Breast epithelium (tissue), 3 donors: ENCODE measurements around the gene SLC25A10.
"Not testable (repeated sequence)": the region's sequence is repeated elsewhere in the genome, so short reads cannot be mapped to it uniquely, and the experiment has no call there.

Experiments
- POLR2AphosphoS5 ChIP-seq, 3 donors: sonication (generic); formaldehyde crosslinking; IDR thresholded peaks; one replicate each; pipeline ENCODE4 v1.6.1; 2017; ENCODE audit warnings: antibody characterized with exemption in 3 of 3
- TF ChIP-seq, protein P1 (sequence below), 3 donors: fragments of 450-650 bp; IDR thresholded peaks; one replicate each; pipeline ENCODE4 v1.5.1; 2016 to 2017; ENCODE audit warnings: antibody characterized with exemption in 3 of 3, mild to moderate bottlenecking in 3 of 3, moderate library complexity in 3 of 3

GRCh38 chr17:81675515-81676221, 36.4 kb upstream of the SLC25A10 start:
- TF ChIP-seq, protein P1, sequence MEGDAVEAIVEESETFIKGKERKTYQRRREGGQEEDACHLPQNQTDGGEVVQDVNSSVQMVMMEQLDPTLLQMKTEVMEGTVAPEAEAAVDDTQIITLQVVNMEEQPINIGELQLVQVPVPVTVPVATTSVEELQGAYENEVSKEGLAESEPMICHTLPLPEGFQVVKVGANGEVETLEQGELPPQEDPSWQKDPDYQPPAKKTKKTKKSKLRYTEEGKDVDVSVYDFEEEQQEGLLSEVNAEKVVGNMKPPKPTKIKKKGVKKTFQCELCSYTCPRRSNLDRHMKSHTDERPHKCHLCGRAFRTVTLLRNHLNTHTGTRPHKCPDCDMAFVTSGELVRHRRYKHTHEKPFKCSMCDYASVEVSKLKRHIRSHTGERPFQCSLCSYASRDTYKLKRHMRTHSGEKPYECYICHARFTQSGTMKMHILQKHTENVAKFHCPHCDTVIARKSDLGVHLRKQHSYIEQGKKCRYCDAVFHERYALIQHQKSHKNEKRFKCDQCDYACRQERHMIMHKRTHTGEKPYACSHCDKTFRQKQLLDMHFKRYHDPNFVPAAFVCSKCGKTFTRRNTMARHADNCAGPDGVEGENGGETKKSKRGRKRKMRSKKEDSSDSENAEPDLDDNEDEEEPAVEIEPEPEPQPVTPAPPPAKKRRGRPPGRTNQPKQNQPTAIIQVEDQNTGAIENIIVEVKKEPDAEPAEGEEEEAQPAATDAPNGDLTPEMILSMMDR (IDR thresholded peaks at IDR 0.05) = peak; percentile 41 to 70 (median 67)
- TF ChIP-seq POLR2AphosphoS5 (IDR thresholded peaks at IDR 0.05) = not testable (repeated sequence)
